Common myeloid progenitor, CD34-positive (primary cell): Measurements from ENCODE around the gene YBX2.

Experiments
- CTCF ChIA-PET: fragments of 350-600 bp; sonication (Branson Sonifier 250); formaldehyde crosslinking; loops from one replicate; lab custom pipeline; 2021; ENCODE audit warnings: antibody characterized with exemption; lab: Charles Lee
- POLR2A ChIA-PET: fragments of 350-600 bp; sonication (Branson Sonifier 250); formaldehyde crosslinking; loops from one replicate; lab custom pipeline; 2021; ENCODE audit warnings: antibody characterized with exemption; lab: Charles Lee
- DNase-seq, 3 donors: peaks; one replicate each; pipeline versions ENCODE4 v3.0.0 to v3.0.0-alpha.2; 2013
- H3K27ac ChIP-seq, 2 experiments: 1 replicate in 1 of 2; 2 replicates in 1 of 2; pipeline ENCODE4 v1.7.0; 2013; ENCODE audit warnings: inconsistent platforms in 2 of 2, low read length in 2 of 2, mild to moderate bottlenecking in 2 of 2, low read depth in 1 of 2, moderate library complexity in 1 of 2; ENCODE audit not compliant: severe bottlenecking in 2 of 2, insufficient read depth in 1 of 2, poor library complexity in 1 of 2
- H3K27me3 ChIP-seq, 5 experiments: replicated peaks in 2 of 5; 1 replicate in 3 of 5; 2 replicates in 2 of 5; pipeline versions ENCODE4 v1.6.1 to v1.7.0; 2013; ENCODE audit warnings: low read length in 4 of 5, mild to moderate bottlenecking in 2 of 5, moderate library complexity in 2 of 5, inconsistent platforms in 1 of 5; ENCODE audit not compliant: insufficient read depth in 5 of 5, control insufficient read depth in 4 of 5
- H3K36me3 ChIP-seq, 4 experiments: 1 replicate in 2 of 4; 2 replicates in 2 of 4; pipeline versions ENCODE4 v1.6.1 to v1.7.0; 2013; ENCODE audit warnings: low read length in 3 of 4, control low read depth in 1 of 4, mild to moderate bottlenecking in 1 of 4; ENCODE audit not compliant: control insufficient read depth in 4 of 4, insufficient read depth in 4 of 4
- H3K4me1 ChIP-seq, 4 experiments: 1 replicate in 3 of 4; 2 replicates in 1 of 4; pipeline versions ENCODE4 v1.6.1 to v1.7.1; 2013; ENCODE audit warnings: low read length in 3 of 4, mild to moderate bottlenecking in 3 of 4, control low read depth in 1 of 4, inconsistent platforms in 1 of 4, moderate library complexity in 1 of 4; ENCODE audit not compliant: control insufficient read depth in 4 of 4, insufficient read depth in 4 of 4; ENCODE audit errors: control extremely low read depth in 1 of 4
- H3K4me3 ChIP-seq, 7 experiments: 1 replicate in 4 of 7; 2 replicates in 3 of 7; pipeline versions ENCODE4 v1.5.1 to v1.7.0; 2013; ENCODE audit warnings: mild to moderate bottlenecking in 7 of 7, low read length in 6 of 7, moderate library complexity in 6 of 7, inconsistent platforms in 2 of 7, low read depth in 2 of 7, control low read depth in 1 of 7; ENCODE audit not compliant: insufficient read depth in 4 of 7, control insufficient read depth in 1 of 7; ENCODE audit errors: extremely low read depth in 1 of 7
- H3K9me3 ChIP-seq, 5 experiments: 1 replicate in 4 of 5; 2 replicates in 1 of 5; pipeline versions ENCODE4 v1.6.1 to v1.7.1; 2013; ENCODE audit warnings: low read length in 4 of 5, mild to moderate bottlenecking in 2 of 5, inconsistent platforms in 1 of 5, low read depth in 1 of 5, moderate library complexity in 1 of 5; ENCODE audit not compliant: control insufficient read depth in 4 of 5, insufficient read depth in 2 of 5; ENCODE audit errors: control extremely low read depth in 1 of 5
- WGBS: methylation state at CpG from one replicate; pipeline ENCODE4 v1.1.5; 2013; ENCODE audit not compliant: insufficient coverage; 5-methylcytosine and 5-hydroxymethylcytosine counted together

YBX2 gene

GRCh38 chr17:7329374-7329996 is 35.0 kb upstream of the YBX2 start:
- ChIA-PET CTCF (interaction anchor here (0.9 to 12.8 kb wide), 10 partner anchors 9 to 284 kb away, joined by 3 to 314 read pairs (median 5); partner anchors contain the start of genes ACAP1 and TMEM95), POLR2A (interaction anchor here (1.0 kb wide), 1 partner anchor 20 kb away, joined by 4 read pairs; no protein-coding TSS in a partner anchor)
- Histone ChIP-seq H3K9me3 (no peaks in the 10 kb centered on the region), H3K4me3 (peak overlapping the region; percentile 74 to 97 (median 90)), H3K4me1 (peaks cover 5 to 38% (median 33%) of the 10 kb centered on the region in 4 experiments), H3K27ac (peak overlapping the region; percentile 66 to 87), H3K27me3 (no peaks in the 10 kb centered on the region), H3K36me3 (peaks cover 0 to 28% (median 19%) of the 10 kb centered on the region in 4 experiments)
- WGBS: 0% methylated on average over 38 of the region's 43 CpGs
- peak; percentile 99 to 100 (median 100) for DNase-seq

- CTCF ChIA-PET: interaction anchor here (1.4 to 12.8 kb wide), 6 partner anchors 9 to 32 kb away, joined by 4 to 314 read pairs (median 8); partner anchors contain the start of genes ACAP1 and TMEM95
- WGBS: 0% methylated on average over 38 of the region's 50 CpGs
- POLR2A ChIA-PET: interaction anchor here (0.7 to 1.0 kb wide), 2 partner anchors 20 to 156 kb away, joined by 3 to 4 read pairs; partner anchors contain the start of gene POLR2A
- Histone ChIP-seq H3K4me3 (peak within 1 kb of the TSS; percentile 74 to 97 (median 90)), H3K36me3 (peaks cover 0 to 33% (median 24%) of the 10 kb centered on the region in 4 experiments), H3K27ac (peak within 1 kb of the TSS; percentile 66 to 87), H3K4me1 (peaks cover 5 to 38% (median 32%) of the 10 kb centered on the region in 4 experiments), H3K9me3 (no peaks in the 10 kb centered on the region), H3K27me3 (no peaks in the 10 kb centered on the region)
- no peak for DNase-seq
Measured at GRCh38 chr17:7328840-7329373, 34.5 kb upstream of the YBX2 start, which contains the start of gene NEURL4. TSS of gene NEURL4 (minus strand) at chr17:7329335. CDS start at chr17:7329312, 23 bp downstream.

GRCh38 chr17:7328009-7328408 is 33.6 kb upstream of the YBX2 start:
- H3K27ac ChIP-seq: peak overlapping the region in 1 of 2 experiments; percentile 87
- peaks cover 5 to 38% (median 32%) of the 10 kb centered on the region in 4 experiments for H3K4me1 ChIP-seq
- ChIA-PET CTCF (interaction anchor here (1.4 to 12.8 kb wide), 4 partner anchors 12 to 31 kb away, joined by 4 to 314 read pairs (median 10); partner anchors contain the start of gene ACAP1), POLR2A (interaction anchor here (0.7 kb wide), 1 partner anchor 156 kb away, joined by 3 read pairs; the partner anchor contains the start of gene POLR2A)
- no peaks in the 10 kb centered on the region for H3K27me3 ChIP-seq
- H3K9me3 ChIP-seq: no peaks in the 10 kb centered on the region
- peaks cover 2 to 42% (median 32%) of the 10 kb centered on the region in 4 experiments for H3K36me3 ChIP-seq
- no peak for DNase-seq
- H3K4me3 ChIP-seq: peak overlapping the region in 4 of 7 experiments; percentile 90 to 97 (median 91)
- 88% methylated on average over 1 of the region's 1 CpG for WGBS

- peaks cover 5 to 35% (median 32%) of the 10 kb centered on the region in 4 experiments for H3K4me1 ChIP-seq
- H3K4me3 ChIP-seq: peak overlapping the region in 1 of 7 experiments; percentile 90
- peaks cover 7 to 47% (median 37%) of the 10 kb centered on the region in 4 experiments for H3K36me3 ChIP-seq
- POLR2A ChIA-PET: no interaction called here
- WGBS: 98% methylated on average over 9 of the region's 17 CpGs
- CTCF ChIA-PET: interaction anchor here (1.0 to 12.8 kb wide), 6 partner anchors 12 to 30 kb away, joined by 3 to 314 read pairs (median 9); partner anchors contain the start of genes ACAP1 and GPS2
- H3K27ac ChIP-seq: no peak overlapping the region
- DNase-seq: no peak
- H3K27me3 ChIP-seq: no peaks in the 10 kb centered on the region
- no peaks in the 10 kb centered on the region for H3K9me3 ChIP-seq
Measured at GRCh38 chr17:7327501-7327900, 33.1 kb upstream of the YBX2 start.

GRCh38 chr17:7327056-7327455 is 32.6 kb upstream of the YBX2 start:
- POLR2A ChIA-PET: no interaction called here
- no peak for DNase-seq
- H3K27me3 ChIP-seq: no peaks in the 10 kb centered on the region
- H3K36me3 ChIP-seq: peaks cover 8 to 51% (median 41%) of the 10 kb centered on the region in 4 experiments
- H3K9me3 ChIP-seq: no peaks in the 10 kb centered on the region
- no CpG with 5 or more reads among the region's 7 CpGs for WGBS
- no peak overlapping the region for H3K4me3 ChIP-seq
- H3K27ac ChIP-seq: no peak overlapping the region
- CTCF ChIA-PET: interaction anchor here (1.0 to 12.8 kb wide), 7 partner anchors 12 to 233 kb away, joined by 3 to 314 read pairs (median 7); partner anchors contain the start of genes ACAP1 and GPS2
- H3K4me1 ChIP-seq: peaks cover 5 to 31% (median 27%) of the 10 kb centered on the region in 4 experiments

- WGBS: 100% methylated on average over 6 of the region's 11 CpGs
- H3K36me3 ChIP-seq: peaks cover 8 to 60% (median 48%) of the 10 kb centered on the region in 4 experiments
- H3K4me1 ChIP-seq: peaks cover 3 to 26% (median 23%) of the 10 kb centered on the region in 4 experiments
- no peak overlapping the region for H3K4me3 ChIP-seq
- DNase-seq: no peak
- H3K27me3 ChIP-seq: no peaks in the 10 kb centered on the region
- H3K9me3 ChIP-seq: no peaks in the 10 kb centered on the region
- ChIA-PET POLR2A (no interaction called here), CTCF (interaction anchor here (0.9 to 12.8 kb wide), 8 partner anchors 8 to 234 kb away, joined by 3 to 314 read pairs (median 6); partner anchors contain the start of genes ACAP1 and GPS2)
- H3K27ac ChIP-seq: no peak overlapping the region
Measured at GRCh38 chr17:7326186-7326585, 31.7 kb upstream of the YBX2 start.
